HepG2 (cell line): Measurements from ENCODE around the gene TBL2. TPM values are rescaled to one million over a fixed set of nuclear protein-coding genes. Genes with fewer than 3 reads are reported as not detected.

Experiments
- AGO1 ChIP-seq: fragments of 200-400 bp; formaldehyde crosslinking; IDR thresholded peaks from 2 replicates; pipeline ENCODE4 v1.6.1; 2017; ENCODE audit warnings: mild to moderate bottlenecking, low read depth, low read length, moderate library complexity; ENCODE audit not compliant: poor library complexity, severe bottlenecking
- ATF1 ChIP-seq: IDR thresholded peaks from 2 replicates; pipeline ENCODE4 v1.6.1; 2016; ENCODE audit warnings: mild to moderate bottlenecking, control low read depth
- BRCA1 ChIP-seq: sonication (generic); formaldehyde crosslinking; IDR thresholded peaks from 2 replicates; pipeline ENCODE4 v1.4.0; 2020; ENCODE audit warnings: missing genetic modification reagents
- CBX5 ChIP-seq: sonication (generic); formaldehyde crosslinking; IDR thresholded peaks from 2 replicates; pipeline ENCODE4 v1.4.0; 2020; ENCODE audit warnings: missing genetic modification reagents, borderline replicate concordance
- CREM ChIP-seq, 2 experiments: sonication (generic) in 1 of 2; formaldehyde crosslinking in 1 of 2; IDR thresholded peaks; 2 replicates each; pipeline versions ENCODE4 v1.4.0 to v1.6.1; 2016 to 2020; ENCODE audit warnings: antibody characterized with exemption in 1 of 2, mild to moderate bottlenecking in 1 of 2, missing genetic modification reagents in 1 of 2
- MIER3 ChIP-seq: IDR thresholded peaks from 2 replicates; pipeline ENCODE4 v1.6.1; 2016; ENCODE audit warnings: missing compliant biosample characterization, borderline replicate concordance
- NCOA5 ChIP-seq: sonication (generic); formaldehyde crosslinking; IDR thresholded peaks from 2 replicates; pipeline ENCODE4 v1.4.0; 2020; ENCODE audit warnings: missing genetic modification reagents
- PAWR ChIP-seq: sonication (generic); formaldehyde crosslinking; IDR thresholded peaks from 2 replicates; pipeline ENCODE4 v1.4.0; 2020; ENCODE audit warnings: missing genetic modification reagents, mild to moderate bottlenecking, borderline replicate concordance
- SETDB1 ChIP-seq: sonication (generic); formaldehyde crosslinking; IDR thresholded peaks from 2 replicates; pipeline ENCODE4 v1.5.1; 2020; ENCODE audit warnings: missing genetic modification reagents, mild to moderate bottlenecking, borderline replicate concordance
- SIN3A ChIP-seq: IDR thresholded peaks from 2 replicates; pipeline ENCODE4 v1.6.1; 2011; ENCODE audit warnings: low read depth, mild to moderate bottlenecking, control low read depth, low read length, borderline replicate concordance
- TAF1 ChIP-seq: sonication (generic); formaldehyde crosslinking; IDR thresholded peaks from 2 replicates; pipeline ENCODE4 v1.4.0; 2020; ENCODE audit warnings: missing genetic modification reagents
- THAP9 ChIP-seq: sonication (generic); formaldehyde crosslinking; IDR thresholded peaks from 2 replicates; pipeline ENCODE4; 2020; ENCODE audit warnings: missing genetic modification reagents, mild to moderate bottlenecking, borderline replicate concordance
- ZBTB43 ChIP-seq: sonication (generic); formaldehyde crosslinking; conservative IDR thresholded peaks from 2 replicates; pipeline ENCODE4 v1.4.0; 2020; ENCODE audit warnings: missing genetic modification reagents
- ZNF274 ChIP-seq: sonication (generic); formaldehyde crosslinking; IDR thresholded peaks from 2 replicates; pipeline ENCODE4 v1.5.1; 2020; ENCODE audit warnings: mild to moderate bottlenecking, missing genetic modification reagents
- ZNF484 ChIP-seq: sonication (generic); formaldehyde crosslinking; IDR thresholded peaks from 2 replicates; pipeline ENCODE4 v1.5.1; 2020; ENCODE audit warnings: mild to moderate bottlenecking, low read depth, missing genetic modification reagents, borderline replicate concordance
- ZNF501 ChIP-seq: sonication (generic); formaldehyde crosslinking; IDR thresholded peaks from 2 replicates; pipeline ENCODE4 v1.5.1; 2020; ENCODE audit warnings: mild to moderate bottlenecking, moderate library complexity, missing genetic modification reagents
- ZNF562 ChIP-seq: sonication (generic); formaldehyde crosslinking; IDR thresholded peaks from 2 replicates; pipeline ENCODE4 v1.8.0; 2022; ENCODE audit warnings: missing genetic modification reagents, borderline replicate concordance
- polyA plus RNA-seq, 8 experiments: library from polyadenylated mRNA; depleted of rRNA in 3 of 8; stranded (reverse) in 7 of 8; unstranded in 1 of 8; fragments of >200 nt; fragmentation: Illumina TruSeq in 4 of 8; extraction: Trizol in 4 of 8; gene quantifications; 2 replicates each; pipeline versions ENCODE4 v1.2.1 to v1.2.3, GENCODE V29; 2011 to 2016; ENCODE audit warnings: low read depth in 4 of 8, missing spikeins in 1 of 8, mixed read lengths in 1 of 8; ENCODE audit not compliant: insufficient read depth in 1 of 8
- total RNA-seq, 5 experiments: library from RNA; depleted of rRNA; stranded (reverse); fragments of >200 nt; fragmentation: Illumina TruSeq; extraction: Trizol; gene quantifications; 2 replicates each; pipeline ENCODE4 v1.2.3, GENCODE V29; 2016; ENCODE audit warnings: low read depth in 1 of 5
- TF ChIP-seq, protein P1 (sequence below): sonication (generic); formaldehyde crosslinking; IDR thresholded peaks from 2 replicates; pipeline ENCODE4 v1.4.0; 2020; ENCODE audit warnings: mild to moderate bottlenecking, missing genetic modification reagents
- TF ChIP-seq, protein P2 (sequence below): sonication (generic); formaldehyde crosslinking; IDR thresholded peaks from 2 replicates; pipeline ENCODE4 v1.4.0; 2020; ENCODE audit warnings: missing genetic modification reagents
- TF ChIP-seq, protein P3 (sequence below): sonication (generic); formaldehyde crosslinking; IDR thresholded peaks from 2 replicates; pipeline ENCODE4 v1.5.0; 2020; ENCODE audit warnings: missing genetic modification reagents, mild to moderate bottlenecking, borderline replicate concordance

TBL2 gene
- total and polyA plus RNA-seq, 2 of the 13 experiments (the other 11 are each of a cell fraction or from before 2014, with no cell fraction given): 43.4 to 47.2 TPM

- peak; percentile 76 for TF ChIP-seq CREM (IDR thresholded peaks at IDR 0.05)
- no peak for TF ChIP-seq CREM (CRISPR knock-in tag; IDR thresholded peaks at IDR 0.05)
- no peak for TF ChIP-seq SETDB1 (CRISPR knock-in tag)
- TF ChIP-seq THAP9: peak; percentile 77
- TF ChIP-seq BRCA1 (CRISPR knock-in tag): no peak; the same call in 1 of the 2 replicates
- TF ChIP-seq ZNF484: no peak
- TF ChIP-seq PAWR: no peak
- TF ChIP-seq ATF1 (CRISPR knock-in tag): peak; percentile 72
- peak; percentile 76; the same call in 1 of the 2 replicates for TF ChIP-seq ZNF501 (CRISPR knock-in tag)
- TF ChIP-seq, protein P1, sequence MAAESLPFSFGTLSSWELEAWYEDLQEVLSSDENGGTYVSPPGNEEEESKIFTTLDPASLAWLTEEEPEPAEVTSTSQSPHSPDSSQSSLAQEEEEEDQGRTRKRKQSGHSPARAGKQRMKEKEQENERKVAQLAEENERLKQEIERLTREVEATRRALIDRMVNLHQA (CRISPR knock-in tag): no peak
- TF ChIP-seq, protein P2, sequence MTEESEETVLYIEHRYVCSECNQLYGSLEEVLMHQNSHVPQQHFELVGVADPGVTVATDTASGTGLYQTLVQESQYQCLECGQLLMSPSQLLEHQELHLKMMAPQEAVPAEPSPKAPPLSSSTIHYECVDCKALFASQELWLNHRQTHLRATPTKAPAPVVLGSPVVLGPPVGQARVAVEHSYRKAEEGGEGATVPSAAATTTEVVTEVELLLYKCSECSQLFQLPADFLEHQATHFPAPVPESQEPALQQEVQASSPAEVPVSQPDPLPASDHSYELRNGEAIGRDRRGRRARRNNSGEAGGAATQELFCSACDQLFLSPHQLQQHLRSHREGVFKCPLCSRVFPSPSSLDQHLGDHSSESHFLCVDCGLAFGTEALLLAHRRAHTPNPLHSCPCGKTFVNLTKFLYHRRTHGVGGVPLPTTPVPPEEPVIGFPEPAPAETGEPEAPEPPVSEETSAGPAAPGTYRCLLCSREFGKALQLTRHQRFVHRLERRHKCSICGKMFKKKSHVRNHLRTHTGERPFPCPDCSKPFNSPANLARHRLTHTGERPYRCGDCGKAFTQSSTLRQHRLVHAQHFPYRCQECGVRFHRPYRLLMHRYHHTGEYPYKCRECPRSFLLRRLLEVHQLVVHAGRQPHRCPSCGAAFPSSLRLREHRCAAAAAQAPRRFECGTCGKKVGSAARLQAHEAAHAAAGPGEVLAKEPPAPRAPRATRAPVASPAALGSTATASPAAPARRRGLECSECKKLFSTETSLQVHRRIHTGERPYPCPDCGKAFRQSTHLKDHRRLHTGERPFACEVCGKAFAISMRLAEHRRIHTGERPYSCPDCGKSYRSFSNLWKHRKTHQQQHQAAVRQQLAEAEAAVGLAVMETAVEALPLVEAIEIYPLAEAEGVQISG: peak; percentile 55
- no peak for TF ChIP-seq NCOA5
- peak; percentile 72; the same call in 1 of the 2 replicates for TF ChIP-seq SIN3A
- no peak for TF ChIP-seq ZNF274 (CRISPR knock-in tag)
- TF ChIP-seq CBX5: peak; percentile 66; the same call in 1 of the 2 replicates
- TF ChIP-seq TAF1: peak; percentile 79
- TF ChIP-seq, protein P3, sequence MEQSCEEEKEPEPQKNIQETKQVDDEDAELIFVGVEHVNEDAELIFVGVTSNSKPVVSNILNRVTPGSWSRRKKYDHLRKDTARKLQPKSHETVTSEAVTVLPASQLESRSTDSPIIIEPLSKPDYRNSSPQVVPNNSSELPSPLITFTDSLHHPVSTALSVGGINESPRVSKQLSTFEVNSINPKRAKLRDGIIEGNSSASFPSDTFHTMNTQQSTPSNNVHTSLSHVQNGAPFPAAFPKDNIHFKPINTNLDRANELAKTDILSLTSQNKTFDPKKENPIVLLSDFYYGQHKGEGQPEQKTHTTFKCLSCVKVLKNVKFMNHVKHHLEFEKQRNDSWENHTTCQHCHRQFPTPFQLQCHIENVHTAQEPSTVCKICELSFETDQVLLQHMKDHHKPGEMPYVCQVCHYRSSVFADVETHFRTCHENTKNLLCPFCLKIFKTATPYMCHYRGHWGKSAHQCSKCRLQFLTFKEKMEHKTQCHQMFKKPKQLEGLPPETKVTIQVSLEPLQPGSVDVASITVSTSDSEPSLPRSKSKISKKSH: no peak; the same call in 1 of the 2 replicates
- TF ChIP-seq ZNF562: no peak
- peak; percentile 86 for TF ChIP-seq MIER3 (CRISPR knock-in tag)
- TF ChIP-seq ZBTB43 (CRISPR knock-in tag): no peak
- TF ChIP-seq AGO1: no peak
These were observed 56.1 kb downstream of the TBL2 start, which contains the start of gene BAZ1B (continued) for GRCh38 chr7:73522105-73522872.
